ENCODE data around the gene RFC1. TPM values are rescaled to one million over a fixed set of nuclear protein-coding genes. Genes with fewer than 3 reads are reported as not detected.

RFC1 gene
- total RNA-seq, 1 experiment from 2014 or later, result 56.8 TPM

GRCh38 chr4:39363773-39364393 is 2.3 kb downstream of the RFC1 start:
- no peaks in the 10 kb centered on the region for H3K9me3 ChIP-seq (ENCODE audit: control insufficient read depth, low read depth, low read length)
- H2AFZ ChIP-seq (ENCODE audit: low read length), result no peak overlapping the region
- no peak overlapping the region for H4K5ac ChIP-seq (ENCODE audit: insufficient read length, low read depth, low read length)
- H4K91ac ChIP-seq (ENCODE audit: insufficient read length, low read depth, low read length), result no peak overlapping the region
- H3K4me1 Mint-ChIP-seq, result peaks cover 11 to 17% of the 10 kb centered on the region in 2 experiments
- peaks cover 3% of the 10 kb centered on the region for H3K79me1 ChIP-seq (ENCODE audit: insufficient read depth, low read depth, low read length, poor library complexity, severe bottlenecking)
- no peak overlapping the region for H3K56ac ChIP-seq (ENCODE audit: insufficient read length, low read depth, low read length)
- WGBS (ENCODE audit: extremely low coverage, insufficient read length, low lambda C conversion rate), result no CpG with 5 or more reads among the region's 4 CpGs
- H2BK20ac ChIP-seq (ENCODE audit: low read depth, low read length, poor library complexity, severe bottlenecking), result no peak overlapping the region
- no peak for DNase-seq
- H3K23ac ChIP-seq (ENCODE audit: insufficient read length, low read depth, low read length), result no peak overlapping the region
- H3K4me1 ChIP-seq (ENCODE audit: insufficient read depth, low read length), result no peaks in the 10 kb centered on the region
- H3K9me3 Mint-ChIP-seq, result peaks cover 0 to 11% of the 10 kb centered on the region in 2 experiments; a peak in 2 of 5 replicates
- no peak for TF ChIP-seq CTCF (conservative IDR thresholded peaks at IDR 0.05)
- no peak overlapping the region for H3K4me2 ChIP-seq (ENCODE audit: insufficient read depth, insufficient read length, low read length)
- H4K8ac ChIP-seq (replicated peaks; ENCODE audit: insufficient read length, low read depth, low read length), result no peak overlapping the region
- no peak overlapping the region for H2BK12ac ChIP-seq (ENCODE audit: insufficient read length, low read depth, low read length)
- peaks cover 29% of the 10 kb centered on the region; the same call in 1 of the 2 replicates for H3K79me2 ChIP-seq (ENCODE audit: insufficient read depth, low read length)
- no peak overlapping the region for H3K14ac ChIP-seq (ENCODE audit: insufficient read depth, low read length)
- peaks cover 3% of the 10 kb centered on the region; the same call in 1 of the 2 replicates for H3K27me3 ChIP-seq (ENCODE audit: insufficient read depth, low read length)
- H3K27ac ChIP-seq (ENCODE audit: insufficient read length, low read depth, low read length), result no peak overlapping the region
- no peak overlapping the region for H3K9ac ChIP-seq (ENCODE audit: extremely low read depth, insufficient read length, low read length)
- H2BK15ac ChIP-seq (ENCODE audit: low read depth, low read length), result no peak overlapping the region
- no peak overlapping the region for H3K27ac Mint-ChIP-seq
- H3K4ac ChIP-seq (ENCODE audit: low read depth, low read length), result no peak overlapping the region
- 0 out of 5 replicates have a peak overlapping the region, but pooled peaks of 1 of the 2 experiments have one; percentile 60 for H3K4me3 Mint-ChIP-seq
- no peak overlapping the region for H3K18ac ChIP-seq (ENCODE audit: insufficient read length, low read depth, low read length)
- H3K23me2 ChIP-seq (ENCODE audit: insufficient read length, low read depth, low read length, poor library complexity, severe bottlenecking), result no peaks in the 10 kb centered on the region
- H4K20me1 ChIP-seq (ENCODE audit: control insufficient read depth, insufficient read depth, insufficient read length), result no peaks in the 10 kb centered on the region
- H2BK120ac ChIP-seq (ENCODE audit: low read depth, low read length, poor library complexity, severe bottlenecking), result no peak overlapping the region
- no peak overlapping the region for H2BK5ac ChIP-seq (ENCODE audit: insufficient read length, low read length)
- H3K36me3 Mint-ChIP-seq (ENCODE audit: insufficient read depth in 1 of 3, low read depth in 3 of 3), result peaks cover 0 to 8% (median 2%) of the 10 kb centered on the region in 3 experiments; a peak in 4 of 7 replicates
- no peak overlapping the region for H3T11ph ChIP-seq (ENCODE audit: low read length)
- H2AK5ac ChIP-seq (ENCODE audit: insufficient read length, low read length), result no peak overlapping the region
- peaks cover 24% of the 10 kb centered on the region for H3K27me3 Mint-ChIP-seq (ENCODE audit: low read depth)
